Panc1 (cell line): ENCODE results near the gene GPR52. TPM values are rescaled to one million over a fixed set of nuclear protein-coding genes. Genes with fewer than 3 reads are reported as not detected.

Experiments used
- ATAC-seq: fragments of 200-7000 bp; cut with Tn5 transposase; 2 replicates; pipeline ENCODE4 v1.9.1; 2020; ENCODE audit warnings: mild to moderate bottlenecking, moderate library complexity
- BruUV-seq: library from RNA; stranded (reverse); fragments of 400-500 nt; replicated peaks from 2 replicates; lab custom pipeline; 2021; lab: Mats Ljungman, UMichigan
- CTCF ChIA-PET: fragments of 300-600 bp; sonication (Branson Sonifier 250); formaldehyde crosslinking; loops from one replicate; lab custom pipeline; 2022; ENCODE audit warnings: antibody characterized with exemption; lab: Charles Lee
- POLR2A ChIA-PET: fragments of 300-600 bp; sonication (Branson Sonifier 250); formaldehyde crosslinking; loops from one replicate; lab custom pipeline; 2022; ENCODE audit warnings: antibody characterized with exemption; lab: Charles Lee
- DNase-seq: peaks from one replicate; pipeline ENCODE4 v3.0.0-alpha.2; 2010; ENCODE audit warnings: low read depth, low spot score
- H3K27ac ChIP-seq: 2 replicates; pipeline ENCODE4 v1.5.1; 2011; ENCODE audit warnings: mild to moderate bottlenecking, low read length, inconsistent platforms
- H3K27me3 ChIP-seq: fragments of 200-500 bp; sonication (Bioruptor generic); 2 replicates; pipeline ENCODE4 v1.6.0; 2014; ENCODE audit warnings: low read length, inconsistent platforms; ENCODE audit not compliant: control insufficient read depth, insufficient read depth
- H3K36me3 ChIP-seq: fragments of 200-500 bp; sonication (Bioruptor generic); 2 replicates; pipeline ENCODE4 v1.5.1; 2014; ENCODE audit warnings: inconsistent platforms, mild to moderate bottlenecking, low read length, moderate library complexity; ENCODE audit not compliant: control insufficient read depth, insufficient read depth
- H3K4me1 ChIP-seq: 2 replicates; pipeline ENCODE4 v1.5.1; 2011; ENCODE audit warnings: inconsistent platforms, mild to moderate bottlenecking, low read length, moderate library complexity; ENCODE audit not compliant: control insufficient read depth, insufficient read depth
- H3K4me3 ChIP-seq, 2 experiments: 2 replicates each; pipeline ENCODE4 v1.5.1; 2011 to 2012; ENCODE audit warnings: low read depth in 2 of 2, low read length in 2 of 2, mild to moderate bottlenecking in 2 of 2, inconsistent platforms in 1 of 2, moderate library complexity in 1 of 2
- H3K9me3 ChIP-seq: fragments of 200-500 bp; sonication (Bioruptor generic); 2 replicates; pipeline ENCODE4 v1.5.1; 2014; ENCODE audit warnings: low read depth, mild to moderate bottlenecking, inconsistent platforms, low read length, moderate library complexity; ENCODE audit not compliant: control insufficient read depth, insufficient read depth
- CTCF ChIP-seq: fragments of 450-650 bp; IDR thresholded peaks from 2 replicates; pipeline ENCODE4 v1.5.1; 2017; ENCODE audit warnings: mild to moderate bottlenecking
- POLR2AphosphoS5 ChIP-seq: IDR thresholded peaks from 2 replicates; pipeline ENCODE4 v1.6.1; 2012; ENCODE audit warnings: mild to moderate bottlenecking, low read depth, low read length, moderate library complexity
- REST ChIP-seq, 2 experiments: IDR thresholded peaks; 2 replicates each; pipeline ENCODE4 v1.6.1; 2011 to 2012; ENCODE audit warnings: low read depth in 2 of 2, control low read depth in 1 of 2, low read length in 1 of 2, mild to moderate bottlenecking in 1 of 2, moderate library complexity in 1 of 2; ENCODE audit not compliant: insufficient read depth in 1 of 2
- SIN3A ChIP-seq: IDR thresholded peaks from 2 replicates; pipeline ENCODE4 v1.6.1; 2012; ENCODE audit warnings: low read depth, mild to moderate bottlenecking, low read length, moderate library complexity, borderline replicate concordance; ENCODE audit not compliant: insufficient read depth
- TCF7L2 ChIP-seq: IDR thresholded peaks from 2 replicates; pipeline ENCODE4 v1.6.1; 2011; ENCODE audit warnings: mild to moderate bottlenecking, low read depth, low read length, inconsistent platforms
- in situ Hi-C: cut with HindIII; loops from 2 replicates; pipeline ENCODE4 v1.10.0; 2016; ENCODE audit warnings: low sequenced_read_pairs, low pct_unique_long_range_greater_than_20kb
- intact Hi-C: fragments of 100-400 bp; cut with micrococcal nuclease; formaldehyde crosslinking; loops from one replicate; pipeline ENCODE4 v1.10.0; 2022; ENCODE audit not compliant: unreplicated experiment
- total RNA-seq: library from RNA; stranded (reverse); gene quantifications from one replicate; pipeline ENCODE4 v1.2.1, GENCODE V29; 2021; ENCODE audit not compliant: unreplicated experiment

The GPR52 gene
- total RNA-seq, 1 experiment from 2014 or later = 0.87 TPM

- no peak for DNase-seq
- ChIA-PET POLR2A (no interaction called here), CTCF (no interaction called here)
- no peak for TF ChIP-seq TCF7L2
- TF ChIP-seq REST (IDR thresholded peaks at IDR 0.05; ENCODE audit: insufficient read depth in 1 of 2, low read depth in 2 of 2, low read length in 1 of 2) = no peak
- no peak for TF ChIP-seq SIN3A
- TF ChIP-seq POLR2AphosphoS5 = no peak
- no peak for TF ChIP-seq CTCF
- no TSS peak for BruUV-seq
- Histone ChIP-seq H3K36me3 (no peaks in the 10 kb centered on the region), H3K27ac (no peak overlapping the region), H3K4me1 (no peaks in the 10 kb centered on the region), H3K9me3 (no peaks in the 10 kb centered on the region), H3K27me3 (no peaks in the 10 kb centered on the region), H3K4me3 (no peak overlapping the region)
- intact Hi-C loops (no loop called here), in situ Hi-C loops (no loop called here)
- ATAC-seq = no peak
Measured at GRCh38 chr1:174480324-174480723, 32.6 kb downstream of the GPR52 start.

- Histone ChIP-seq H3K9me3 (no peaks in the 10 kb centered on the region), H3K27me3 (no peaks in the 10 kb centered on the region), H3K36me3 (no peaks in the 10 kb centered on the region), H3K4me3 (no peak overlapping the region), H3K4me1 (no peaks in the 10 kb centered on the region), H3K27ac (no peak overlapping the region)
- POLR2A ChIA-PET = interaction anchor here (0.6 kb wide), 1 partner anchor 263 kb away, joined by 12 read pairs; no protein-coding TSS in a partner anchor
- TF ChIP-seq CTCF (no peak), POLR2AphosphoS5 (no peak), REST (IDR thresholded peaks at IDR 0.05; ENCODE audit: insufficient read depth in 1 of 2, low read depth in 2 of 2, low read length in 1 of 2) (no peak), TCF7L2 (no peak), SIN3A (no peak)
- DNase-seq (no peak), ATAC-seq (no peak)
- CTCF ChIA-PET = no interaction called here
- in situ Hi-C loops = no loop called here
- intact Hi-C loops = no loop called here
- BruUV-seq = no TSS peak
Measured at GRCh38 chr1:174491606-174492005, 43.8 kb downstream of the GPR52 start.
